ENCODE data around the gene GSTCD.
"Not testable (repeated sequence)": the region's sequence is repeated elsewhere in the genome, so short reads cannot be mapped to it uniquely, and the experiment has no call there.

GSTCD gene, protein sequence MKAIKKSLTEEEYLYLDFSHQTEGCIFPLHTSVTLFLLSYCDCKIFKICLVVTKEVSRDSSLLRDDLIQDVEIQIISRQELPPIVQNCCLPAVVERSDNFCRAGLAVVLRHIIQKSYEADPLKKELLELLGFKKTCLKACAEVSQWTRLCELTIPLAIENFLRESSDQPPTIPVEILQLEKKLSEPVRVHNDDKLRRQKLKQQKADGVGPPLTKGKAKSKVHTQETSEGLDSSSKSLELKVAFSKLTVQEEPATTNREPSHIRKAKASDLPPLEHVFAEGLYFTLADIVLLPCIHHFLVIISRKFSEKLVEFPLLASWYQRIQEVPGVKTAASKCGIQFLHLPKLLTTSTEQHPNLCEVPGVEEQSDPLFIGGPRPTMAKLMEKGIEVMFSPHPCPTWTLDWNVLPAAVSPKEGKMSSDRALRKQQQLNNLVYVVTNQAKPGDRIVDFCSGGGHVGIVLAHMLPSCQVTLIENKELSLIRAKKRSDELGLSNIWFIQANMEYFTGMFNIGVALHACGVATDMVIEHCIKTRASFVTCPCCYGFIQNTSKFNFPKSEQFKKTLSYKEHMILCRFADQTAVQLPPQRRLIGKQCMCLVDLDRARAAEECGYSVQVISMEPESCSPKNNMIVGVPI

DNA sequence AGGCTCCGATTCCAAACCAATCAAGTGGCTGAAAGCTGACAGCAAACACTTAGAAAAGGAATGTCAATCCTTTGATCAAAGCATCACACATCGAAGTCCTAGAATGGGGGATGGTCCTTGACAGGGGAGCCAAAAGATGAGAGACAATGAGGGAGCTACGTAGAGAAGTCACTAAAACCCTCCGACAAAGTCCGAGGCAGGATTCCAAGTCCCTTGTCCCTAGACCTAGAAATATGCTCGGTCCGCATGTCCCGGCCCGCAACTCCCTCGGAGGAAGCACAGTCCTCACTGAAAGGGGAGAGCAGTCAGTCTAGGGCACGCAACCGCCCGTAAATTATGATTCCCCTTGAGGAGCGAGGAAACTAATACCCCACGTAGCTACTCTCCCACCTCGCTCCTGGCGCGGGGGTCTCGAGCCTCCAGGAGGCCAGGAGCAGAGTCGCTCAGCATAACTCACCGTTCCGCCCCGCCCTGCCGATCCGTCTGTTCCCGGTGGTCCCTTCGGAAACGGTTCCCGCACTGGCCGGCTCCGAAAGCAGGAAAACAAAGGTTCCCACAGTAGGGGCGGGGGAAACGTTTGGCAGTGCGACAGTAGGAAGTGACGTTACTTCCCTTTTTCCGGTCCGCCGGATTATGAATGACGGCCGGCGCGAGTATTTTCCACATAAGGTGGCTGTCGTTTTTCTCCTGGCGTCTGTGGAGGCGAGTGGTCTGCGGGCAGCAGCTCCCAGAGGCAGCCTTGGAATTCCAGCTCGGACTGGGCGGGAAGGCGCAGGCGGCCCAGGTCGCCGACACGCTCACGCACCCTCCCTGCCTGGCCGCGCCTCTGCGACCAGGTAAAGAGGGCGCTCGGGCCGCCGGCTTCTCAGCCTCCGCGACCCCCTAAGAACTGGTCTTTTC lies at the start of gene GSTCD, which contains the start of gene INTS12:
GSTCD (plus strand) TSS at position 604 of the 900 bp plus-strand sequence. CDS start 8,830 bp downstream, outside the sequence.
INTS12 (minus strand) TSS at position 509 of the 900 bp plus-strand sequence. CDS start 8,684 bp downstream, outside the sequence.
- DNase-seq, result peak; percentile 72

DNA sequence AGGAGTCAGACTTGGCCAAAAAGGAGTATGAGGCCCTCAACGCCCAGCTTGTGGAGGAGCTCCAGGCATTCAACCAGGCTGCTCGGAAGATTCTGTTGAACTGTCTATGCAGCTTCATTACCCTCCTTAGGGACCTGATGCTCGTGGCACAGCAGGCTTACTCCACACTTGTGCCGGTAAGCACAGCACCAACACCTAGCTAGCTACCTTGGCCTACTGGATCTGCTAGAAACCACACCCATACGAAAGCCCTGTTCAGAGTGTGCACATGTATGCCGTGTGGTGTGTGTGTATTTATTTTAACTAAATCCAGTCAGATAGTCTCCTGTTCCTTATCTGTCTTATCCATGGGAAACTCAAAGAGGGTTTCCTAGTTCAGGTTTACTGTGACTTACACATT lies 49.4 kb upstream of the GSTCD start:
- no peak for DNase-seq

DNA sequence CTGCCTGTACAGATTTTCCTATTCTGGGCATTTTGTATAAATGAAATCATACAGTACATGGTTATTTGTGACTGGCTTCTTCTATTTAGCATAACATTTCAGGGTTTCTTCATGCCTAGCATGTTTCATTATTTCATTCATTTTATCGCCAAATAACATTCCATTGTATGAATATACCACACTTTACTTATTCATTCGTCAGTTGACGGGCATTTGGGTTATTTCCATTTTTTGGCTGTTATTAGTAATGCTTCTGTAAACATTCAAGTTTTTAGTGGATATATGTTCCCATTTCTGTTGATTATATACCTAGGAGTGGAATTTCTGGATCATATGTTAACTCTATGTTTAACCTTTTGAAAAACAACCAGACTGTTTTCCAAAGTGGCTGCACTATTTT lies 47.6 kb upstream of the GSTCD start:
- DNase-seq, result no peak

DNA sequence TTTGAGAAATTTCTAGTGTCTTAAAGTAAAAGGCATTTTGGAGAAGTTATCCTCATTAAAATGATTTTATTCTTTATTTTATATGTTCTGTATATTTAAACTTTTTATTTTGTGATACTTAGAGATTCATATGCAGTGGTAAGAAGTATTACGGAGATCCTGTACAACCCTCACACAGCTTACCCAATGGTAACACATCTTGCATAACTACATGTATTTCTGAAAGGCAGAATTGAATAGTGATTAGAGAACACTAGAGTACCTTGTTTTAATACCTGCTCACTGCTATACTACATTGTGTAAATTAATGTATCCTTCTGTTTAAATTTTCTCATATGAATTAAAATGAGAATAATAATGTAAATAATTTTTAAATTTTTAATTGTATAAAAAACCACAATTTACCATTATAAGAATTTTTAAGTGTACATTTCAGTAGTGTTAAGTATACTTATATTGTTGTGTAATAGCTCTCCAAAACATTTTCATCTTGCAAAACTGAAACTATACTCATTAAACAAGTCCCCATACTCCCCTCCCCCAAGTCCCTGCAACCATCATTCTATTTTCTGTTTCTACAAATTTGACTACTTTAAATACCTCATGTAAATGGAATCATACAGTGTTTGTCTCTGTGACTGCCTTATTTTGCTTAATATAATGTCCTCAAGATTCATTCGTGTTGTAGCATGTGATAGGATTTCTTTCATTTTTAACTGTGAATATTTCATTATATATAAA lies 45.5 kb upstream of the GSTCD start:
- no peak for DNase-seq

DNA sequence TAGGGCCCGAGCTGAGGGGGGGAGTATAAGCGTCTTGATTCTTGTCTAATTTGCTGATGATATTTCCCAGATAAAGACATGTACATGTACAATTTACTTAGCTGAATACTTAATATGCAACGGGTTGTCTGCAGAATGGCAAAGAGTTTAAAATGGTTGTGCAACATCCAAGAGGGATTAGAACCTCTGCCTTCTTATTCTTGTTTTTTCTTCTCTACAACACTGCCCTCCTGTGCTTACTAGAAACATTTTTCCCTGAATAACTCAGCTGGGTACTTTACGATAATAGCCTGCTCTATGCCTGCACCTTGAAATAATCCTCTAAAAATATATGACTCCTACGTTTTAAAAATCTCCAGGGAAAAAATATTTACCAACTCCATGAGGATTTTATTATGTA lies 41.9 kb upstream of the GSTCD start:
- no peak for DNase-seq

DNA sequence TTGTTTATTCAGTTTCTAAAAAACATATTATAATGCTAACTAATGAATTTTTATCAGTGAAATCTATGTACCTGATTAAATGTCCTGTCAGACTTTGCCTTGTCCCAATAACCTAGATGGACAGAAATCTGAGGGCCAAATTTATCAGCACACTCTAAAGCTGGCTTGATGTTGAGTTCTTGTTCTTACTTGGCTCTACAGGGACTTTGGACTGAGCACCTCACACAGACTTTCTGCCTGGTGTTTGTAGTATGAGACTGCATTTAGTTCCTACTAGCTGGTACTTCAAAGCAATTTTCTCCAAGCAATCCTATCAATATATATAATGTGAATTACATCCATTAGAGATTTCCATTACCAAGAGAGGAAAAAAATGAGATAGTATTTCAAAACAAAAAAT lies 37.9 kb upstream of the GSTCD start:
- no peak for DNase-seq

DNA sequence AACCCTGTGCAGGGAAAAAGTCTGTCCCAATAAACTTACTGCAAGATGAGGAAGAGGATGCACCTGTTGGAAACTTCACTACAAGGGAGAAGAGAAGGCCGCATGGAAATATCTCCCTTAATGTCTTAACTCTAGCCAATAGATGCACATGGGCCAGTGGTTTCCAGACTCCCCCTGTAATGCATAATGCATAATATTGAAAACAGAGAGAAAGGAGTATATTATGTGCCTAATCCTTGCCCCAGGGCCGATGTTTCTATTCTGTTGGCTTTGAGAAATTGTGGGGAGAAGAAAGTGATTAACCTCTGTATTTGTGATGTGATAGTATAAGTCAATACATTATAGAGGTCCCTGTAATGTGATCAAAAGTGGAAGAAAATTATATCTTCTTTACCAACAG lies 37.3 kb upstream of the GSTCD start:
- DNase-seq, result no peak

DNA sequence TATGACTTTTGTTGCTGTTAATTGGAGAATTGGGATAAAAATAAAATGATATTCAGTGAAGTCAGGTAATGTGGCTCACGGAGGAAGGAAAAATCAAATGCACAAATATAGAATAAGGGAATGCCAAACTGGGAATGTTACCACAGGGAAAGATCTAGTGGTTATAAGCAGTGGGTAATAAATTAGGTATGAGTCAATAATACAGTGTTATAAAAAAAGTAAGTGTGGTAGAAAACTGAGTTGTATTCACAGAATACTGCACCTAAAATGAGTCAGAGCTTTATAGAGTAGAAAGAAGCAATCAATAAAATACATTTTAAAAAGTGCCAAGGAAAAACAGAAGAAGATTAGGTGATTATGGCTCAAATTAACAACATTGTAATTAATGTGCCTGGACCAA lies 34.6 kb upstream of the GSTCD start:
- DNase-seq, result no peak

DNA sequence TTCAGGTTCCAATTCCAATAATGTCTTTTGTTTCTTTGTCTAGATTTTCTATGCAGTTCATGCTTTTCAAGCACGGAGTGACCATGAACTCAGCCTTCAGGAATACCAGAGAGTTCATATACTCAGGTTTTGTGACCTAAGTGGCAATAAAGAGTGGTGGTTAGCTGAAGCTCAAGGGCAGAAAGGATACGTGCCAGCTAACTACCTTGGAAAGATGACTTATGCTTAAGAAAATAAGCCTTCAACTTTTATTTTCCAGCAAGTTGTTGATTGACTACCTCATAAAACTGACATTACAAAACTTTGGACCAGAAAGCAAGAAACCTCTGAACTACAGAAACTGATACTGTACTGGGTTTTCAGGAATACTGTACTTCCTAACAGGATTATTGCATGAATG lies 30.9 kb upstream of the GSTCD start:
- no peak for DNase-seq

DNA sequence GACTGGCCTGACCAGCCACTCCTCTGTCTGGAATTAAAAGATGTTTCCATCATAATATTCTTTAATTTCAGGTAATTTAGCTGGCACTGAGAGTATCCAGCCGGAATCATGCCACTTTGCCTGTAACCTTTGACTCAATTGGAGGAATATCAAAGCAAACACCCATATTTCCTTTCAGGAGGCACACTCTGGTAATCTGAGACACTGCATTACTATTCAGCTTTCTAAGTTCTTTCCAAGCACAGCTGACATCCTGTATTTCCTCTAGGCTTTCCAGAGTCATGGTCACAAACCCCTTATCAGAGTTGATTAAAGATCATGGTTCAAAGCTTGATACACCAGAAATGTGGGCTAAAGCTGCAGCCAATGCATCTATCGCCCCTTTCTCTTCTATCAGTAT lies 29.4 kb upstream of the GSTCD start:
- no peak for DNase-seq

DNA sequence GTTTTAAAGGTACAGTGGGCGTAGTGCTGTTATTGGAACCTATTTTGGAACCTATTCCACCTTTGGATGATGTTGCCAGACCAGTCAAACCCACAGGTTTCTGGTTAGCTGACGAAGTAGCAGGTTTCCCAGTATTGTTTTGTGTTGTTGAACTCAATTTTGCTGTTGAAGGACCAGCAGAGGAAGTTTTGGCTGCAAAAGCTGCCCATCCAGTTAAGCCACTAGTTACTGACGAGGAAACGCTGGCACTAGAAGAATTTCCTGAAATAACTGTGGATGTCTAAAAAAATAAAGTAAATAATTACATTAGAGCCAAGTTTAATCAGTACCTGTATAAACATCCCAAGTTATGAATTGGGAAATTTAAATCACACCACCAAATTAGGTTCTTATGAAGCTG lies 25.5 kb upstream of the GSTCD start:
- DNase-seq, result no peak

DNA sequence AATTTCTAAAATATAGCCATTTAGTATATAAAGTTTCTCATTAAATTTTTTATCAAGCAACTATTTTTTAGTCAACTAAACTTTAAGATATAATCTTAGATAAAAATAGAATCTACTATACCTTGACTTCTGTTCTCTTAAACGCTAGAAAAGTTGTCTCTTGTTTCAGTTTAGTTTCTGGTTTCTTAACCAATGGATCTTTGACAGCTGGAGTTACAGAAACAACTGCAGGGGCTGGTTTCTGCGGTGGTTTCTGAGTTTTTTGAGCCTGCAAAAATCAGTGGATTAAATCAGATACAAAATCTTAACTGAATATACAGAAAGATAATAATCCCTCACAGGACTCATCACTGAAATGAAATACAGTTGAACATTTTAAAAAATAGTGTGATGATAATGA lies 22.0 kb upstream of the GSTCD start:
- no peak for DNase-seq

DNA sequence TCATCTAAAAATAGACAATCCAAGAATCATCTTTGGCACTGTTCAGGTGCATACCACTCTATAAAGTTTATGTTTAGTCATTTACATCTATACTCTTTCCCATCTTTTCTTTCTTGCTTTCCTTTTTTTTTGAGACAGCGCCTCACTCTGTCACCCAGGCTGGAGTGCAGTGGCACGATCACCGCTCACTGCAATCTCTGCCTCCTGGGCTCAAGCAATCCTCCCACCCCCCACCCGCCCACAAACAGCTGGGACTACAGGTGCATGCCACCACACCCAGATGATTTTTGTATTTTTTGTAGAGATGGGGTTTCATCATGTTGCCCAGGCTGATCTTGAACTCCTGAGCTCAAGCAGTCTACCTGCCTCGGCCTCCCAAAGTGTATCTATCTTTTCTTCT lies 13.8 kb upstream of the GSTCD start:
- DNase-seq, result not testable (repeated sequence)

DNA sequence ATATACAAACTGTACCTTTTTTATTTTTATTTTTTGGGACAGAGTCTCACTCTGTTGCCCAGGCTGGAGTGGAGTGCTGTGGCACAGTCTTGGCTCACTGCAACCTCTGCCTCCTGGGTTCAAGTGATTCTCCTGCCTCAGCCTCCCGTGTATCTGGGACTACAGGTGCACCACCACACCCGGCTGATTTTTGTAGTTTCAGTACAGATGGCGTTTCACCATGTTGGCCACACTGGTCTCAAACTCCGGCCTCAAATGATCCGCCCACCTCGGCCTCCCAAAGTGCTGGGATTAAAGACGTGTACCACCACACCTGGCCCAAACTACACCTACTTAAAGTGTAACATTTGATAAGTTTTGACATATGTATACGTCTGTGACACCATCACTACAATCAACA lies 12.8 kb upstream of the GSTCD start:
- DNase-seq, result not testable (repeated sequence)

DNA sequence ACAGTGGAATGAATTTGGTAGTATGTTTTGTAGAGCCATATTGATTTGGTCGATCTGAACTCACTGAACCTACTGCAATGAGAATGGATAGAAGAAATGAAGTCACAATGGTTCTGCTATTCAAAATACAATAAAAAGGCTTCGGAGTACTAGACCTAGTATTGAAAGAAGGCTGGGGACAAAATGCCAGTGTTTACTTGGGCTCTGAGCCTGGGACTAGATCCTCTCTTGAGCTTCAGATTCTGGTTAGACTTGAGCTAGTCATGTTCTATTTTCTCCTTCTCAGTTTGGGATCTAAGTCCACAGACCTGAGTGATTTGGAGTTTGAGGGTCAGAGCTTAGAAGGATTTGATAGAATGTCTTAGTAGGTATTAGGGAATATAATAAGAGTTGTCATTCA lies 10.0 kb upstream of the GSTCD start:
- no peak for DNase-seq

DNA sequence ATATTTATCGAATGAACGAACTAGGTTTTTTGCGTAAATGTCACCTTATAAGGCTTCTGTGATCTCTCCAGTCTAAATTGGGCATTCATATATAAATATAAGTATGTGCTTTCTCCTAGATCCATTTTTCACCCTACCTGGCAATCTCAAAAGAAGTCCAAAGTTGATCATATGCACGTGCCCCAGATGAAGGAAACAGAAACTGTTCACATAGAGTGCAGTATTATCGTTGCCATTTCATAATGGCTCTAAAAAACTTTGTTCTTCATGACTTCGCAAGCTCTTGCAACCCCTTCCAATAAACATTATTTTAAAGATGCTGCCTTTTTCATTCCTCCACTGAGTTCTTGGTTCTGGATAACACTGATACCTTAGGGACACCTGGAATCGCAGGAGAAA lies 803 bp upstream of the GSTCD start:
- DNase-seq, result no peak

DNA sequence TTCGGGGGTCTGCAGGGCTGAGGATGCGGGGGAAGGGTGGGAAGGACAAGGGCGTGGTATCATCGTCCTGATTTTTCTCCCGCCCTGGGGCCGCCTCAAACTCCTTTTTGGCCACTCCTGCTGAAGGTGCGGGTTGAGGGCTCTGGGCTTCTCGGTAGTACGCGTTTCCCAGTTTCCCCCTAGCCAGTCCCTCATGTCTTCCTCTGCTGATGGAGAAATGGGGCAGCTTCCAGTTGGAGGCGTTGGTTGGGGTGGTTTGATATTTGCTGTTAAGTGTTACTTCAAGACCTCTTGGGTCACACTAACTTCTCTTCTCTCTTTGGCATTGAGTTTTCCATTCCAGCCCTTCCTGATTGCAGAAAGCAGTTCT lies 482 bp downstream of the GSTCD start:
- peak; percentile 7 for DNase-seq

DNA sequence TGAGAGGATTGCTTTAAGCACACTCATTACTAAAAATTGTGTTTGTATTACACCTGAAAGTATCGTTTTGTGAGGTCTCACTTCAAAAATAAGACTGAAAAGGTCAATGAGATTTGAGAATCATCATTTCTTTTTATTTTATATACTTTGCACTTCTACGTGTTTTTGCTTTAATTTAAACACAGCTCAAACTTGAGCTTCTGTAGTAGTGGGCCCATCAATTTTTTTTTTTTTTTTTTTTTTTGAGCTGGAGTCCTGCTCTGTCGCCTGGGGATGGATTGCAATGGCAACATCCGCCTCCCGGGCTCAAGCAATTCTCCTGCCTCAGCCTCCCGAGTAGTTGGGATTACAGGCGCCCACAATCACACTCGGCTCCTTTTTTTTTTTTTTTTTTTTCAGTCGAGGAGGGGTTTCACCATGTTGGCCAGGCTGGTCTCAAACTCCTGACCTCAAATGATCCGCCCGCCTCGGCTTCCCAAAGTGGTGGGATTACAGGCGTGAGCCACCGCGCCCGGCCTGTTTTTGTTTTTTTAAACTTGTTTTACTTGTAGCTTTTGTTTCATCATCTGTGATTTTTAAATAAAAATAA lies 1.5 kb downstream of the GSTCD start:
- DNase-seq, result no peak

DNA sequence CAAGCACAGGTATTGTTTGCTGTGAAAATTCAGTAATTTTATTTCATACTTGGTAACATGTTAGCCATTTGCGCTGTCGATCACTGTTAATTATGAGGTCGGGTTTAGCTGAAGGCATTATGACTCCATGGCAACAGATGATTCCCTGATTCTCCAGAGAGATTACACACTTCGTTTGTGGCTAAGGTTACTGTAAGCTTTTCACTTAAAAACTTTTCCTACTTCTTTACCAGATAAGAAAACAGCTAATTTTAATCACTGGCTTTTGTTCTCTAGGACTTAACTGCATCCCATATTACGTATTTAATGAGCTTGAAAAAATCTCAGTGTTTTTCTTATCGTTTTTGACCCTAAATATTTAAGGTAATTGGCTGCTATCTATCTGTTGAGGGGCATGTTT lies 2.1 kb downstream of the GSTCD start:
- DNase-seq, result no peak

DNA sequence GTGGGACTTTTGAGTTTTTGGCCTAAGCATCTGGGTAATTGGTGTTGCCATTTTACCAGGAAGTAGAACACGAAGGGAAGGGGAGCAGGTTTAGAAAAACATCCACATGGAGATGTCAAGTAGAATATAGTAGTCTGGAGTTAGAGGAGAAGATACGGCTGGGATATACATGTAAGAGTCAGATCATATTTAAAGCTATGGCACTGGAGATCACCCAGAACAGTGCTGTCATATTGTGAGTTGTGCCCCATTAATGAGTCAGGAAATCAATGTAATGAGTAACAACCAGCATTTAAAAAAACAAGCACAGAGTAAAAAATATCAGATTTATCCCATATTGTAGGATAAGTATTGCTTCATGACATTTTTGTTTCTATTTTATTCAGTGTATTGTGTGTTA lies 4.2 kb downstream of the GSTCD start:
- no peak for DNase-seq

DNA sequence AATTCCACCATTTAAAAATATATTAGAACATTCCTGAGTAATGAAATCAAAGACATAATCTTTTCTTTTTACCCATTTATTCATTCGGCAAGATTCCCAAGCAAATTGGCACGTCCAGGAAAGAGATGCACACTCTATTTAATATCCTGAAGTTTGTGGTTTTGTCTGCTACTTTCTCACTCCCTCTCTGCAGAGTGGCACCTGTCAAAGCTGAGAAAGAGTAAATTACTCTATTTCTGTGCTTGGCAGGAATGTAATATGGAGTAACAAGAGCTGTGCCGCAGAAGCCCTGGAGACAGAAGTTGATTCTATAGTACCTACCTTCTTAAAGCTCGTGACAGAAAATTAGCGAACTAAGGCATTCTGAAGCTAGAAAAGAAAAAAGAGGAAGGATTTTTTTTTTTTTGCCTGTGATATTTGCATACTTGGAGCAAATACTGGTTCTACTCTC lies 5.5 kb downstream of the GSTCD start:
- no peak for DNase-seq

DNA sequence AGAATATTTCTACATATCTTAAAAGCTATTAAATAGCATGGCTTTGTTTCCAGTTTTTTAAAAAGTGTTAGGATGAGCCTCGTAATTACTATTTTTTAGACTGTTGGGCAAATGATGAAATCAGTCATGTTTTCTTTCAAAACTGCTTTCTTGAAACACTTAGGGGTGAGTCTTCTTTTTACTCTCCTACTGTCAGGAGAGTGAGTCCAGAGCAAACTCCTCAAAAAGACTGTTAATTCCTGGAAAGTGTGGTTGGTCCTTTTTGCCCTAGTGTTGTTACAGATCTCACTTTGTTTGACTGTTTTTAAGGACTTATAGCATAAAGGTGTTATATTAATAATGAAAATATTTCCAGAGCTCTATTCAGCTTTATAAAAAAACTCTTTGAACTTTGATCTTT lies 6.3 kb downstream of the GSTCD start:
- DNase-seq, result no peak

Measured in NK-92 treated with Interleukin-12 subunit alpha and Interleukin-12 subunit beta, amount 100 ng/mL, for 24 hours (cell line).